ENCODE results near the gene DNAJC10.

DNA sequence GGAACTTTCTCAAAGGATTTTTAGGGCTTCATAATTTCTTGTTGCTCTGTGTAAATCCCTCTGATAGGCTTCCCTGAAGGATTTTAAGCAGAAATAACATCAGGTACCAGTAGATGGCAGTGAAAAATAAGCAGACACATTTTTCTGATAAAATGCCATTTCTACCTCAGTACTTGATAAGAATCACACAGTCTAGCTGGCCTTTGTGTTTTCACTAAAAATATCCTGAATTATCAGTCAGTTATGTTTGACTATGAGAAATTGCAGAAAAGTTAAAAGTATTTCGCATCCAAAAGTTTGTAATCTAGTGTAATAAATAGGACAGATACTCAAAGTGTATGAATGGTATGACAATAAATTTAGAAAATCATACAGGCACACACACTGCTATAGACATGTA is 68.7 kb downstream of the DNAJC10 start:
- TF ChIP-seq, protein P1, sequence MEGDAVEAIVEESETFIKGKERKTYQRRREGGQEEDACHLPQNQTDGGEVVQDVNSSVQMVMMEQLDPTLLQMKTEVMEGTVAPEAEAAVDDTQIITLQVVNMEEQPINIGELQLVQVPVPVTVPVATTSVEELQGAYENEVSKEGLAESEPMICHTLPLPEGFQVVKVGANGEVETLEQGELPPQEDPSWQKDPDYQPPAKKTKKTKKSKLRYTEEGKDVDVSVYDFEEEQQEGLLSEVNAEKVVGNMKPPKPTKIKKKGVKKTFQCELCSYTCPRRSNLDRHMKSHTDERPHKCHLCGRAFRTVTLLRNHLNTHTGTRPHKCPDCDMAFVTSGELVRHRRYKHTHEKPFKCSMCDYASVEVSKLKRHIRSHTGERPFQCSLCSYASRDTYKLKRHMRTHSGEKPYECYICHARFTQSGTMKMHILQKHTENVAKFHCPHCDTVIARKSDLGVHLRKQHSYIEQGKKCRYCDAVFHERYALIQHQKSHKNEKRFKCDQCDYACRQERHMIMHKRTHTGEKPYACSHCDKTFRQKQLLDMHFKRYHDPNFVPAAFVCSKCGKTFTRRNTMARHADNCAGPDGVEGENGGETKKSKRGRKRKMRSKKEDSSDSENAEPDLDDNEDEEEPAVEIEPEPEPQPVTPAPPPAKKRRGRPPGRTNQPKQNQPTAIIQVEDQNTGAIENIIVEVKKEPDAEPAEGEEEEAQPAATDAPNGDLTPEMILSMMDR (IDR thresholded peaks at IDR 0.05; ENCODE audit: low read length): peak; percentile 49
- no peak for TF ChIP-seq EZH2 (optimal IDR thresholded peaks at IDR 0.05; ENCODE audit: low read depth, low read length)
